Measurements from ENCODE around the gene WNT10A.

Gene WNT10A

GRCh38 chr2:218869064-218869463 lies 11.6 kb upstream of the WNT10A start:
- H3K36me3 ChIP-seq (ENCODE audit: insufficient read depth, low read length), result no peaks in the 10 kb centered on the region
- H2AFZ ChIP-seq (ENCODE audit: low read length, unreplicated experiment), result no peak overlapping the region
- no peaks in the 10 kb centered on the region for H3K79me2 ChIP-seq (ENCODE audit: control insufficient read depth, insufficient read depth, low read length, unreplicated experiment)
- H3K4me1 ChIP-seq (ENCODE audit: control insufficient read depth, insufficient read depth, low read length, unreplicated experiment), result no peaks in the 10 kb centered on the region
- H3K27me3 ChIP-seq (ENCODE audit: insufficient read depth, low read length), result peaks cover 73% of the 10 kb centered on the region
- no peak overlapping the region for H3K27ac ChIP-seq (ENCODE audit: low read depth, low read length)
- no peak overlapping the region for H3K4me3 ChIP-seq (ENCODE audit: low read depth, low read length)

DNA sequence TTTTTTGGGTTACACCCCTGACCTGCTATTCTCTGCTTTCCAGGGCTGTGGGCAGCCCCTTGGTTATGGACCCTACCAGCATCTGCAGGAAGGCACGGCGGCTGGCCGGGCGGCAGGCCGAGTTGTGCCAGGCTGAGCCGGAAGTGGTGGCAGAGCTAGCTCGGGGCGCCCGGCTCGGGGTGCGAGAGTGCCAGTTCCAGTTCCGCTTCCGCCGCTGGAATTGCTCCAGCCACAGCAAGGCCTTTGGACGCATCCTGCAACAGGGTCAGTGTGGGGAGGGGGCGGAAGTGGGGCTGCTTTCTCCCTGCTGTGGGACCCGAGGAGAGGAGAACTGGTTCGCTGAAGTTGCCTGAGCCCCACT lies 9.7 kb upstream of the WNT10A start:
- Histone ChIP-seq H3K79me2 (ENCODE audit: control insufficient read depth, insufficient read depth, low read length, unreplicated experiment) (no peaks in the 10 kb centered on the region), H3K4me3 (ENCODE audit: low read depth, low read length) (peak overlapping the region; percentile 32; the same call in 1 of the 2 replicates), H3K4me1 (ENCODE audit: control insufficient read depth, insufficient read depth, low read length, unreplicated experiment) (no peaks in the 10 kb centered on the region), H3K27me3 (ENCODE audit: insufficient read depth, low read length) (peaks cover 90% of the 10 kb centered on the region), H3K27ac (ENCODE audit: low read depth, low read length) (no peak overlapping the region), H3K36me3 (ENCODE audit: insufficient read depth, low read length) (no peaks in the 10 kb centered on the region), H2AFZ (ENCODE audit: low read length, unreplicated experiment) (no peak overlapping the region)

DNA sequence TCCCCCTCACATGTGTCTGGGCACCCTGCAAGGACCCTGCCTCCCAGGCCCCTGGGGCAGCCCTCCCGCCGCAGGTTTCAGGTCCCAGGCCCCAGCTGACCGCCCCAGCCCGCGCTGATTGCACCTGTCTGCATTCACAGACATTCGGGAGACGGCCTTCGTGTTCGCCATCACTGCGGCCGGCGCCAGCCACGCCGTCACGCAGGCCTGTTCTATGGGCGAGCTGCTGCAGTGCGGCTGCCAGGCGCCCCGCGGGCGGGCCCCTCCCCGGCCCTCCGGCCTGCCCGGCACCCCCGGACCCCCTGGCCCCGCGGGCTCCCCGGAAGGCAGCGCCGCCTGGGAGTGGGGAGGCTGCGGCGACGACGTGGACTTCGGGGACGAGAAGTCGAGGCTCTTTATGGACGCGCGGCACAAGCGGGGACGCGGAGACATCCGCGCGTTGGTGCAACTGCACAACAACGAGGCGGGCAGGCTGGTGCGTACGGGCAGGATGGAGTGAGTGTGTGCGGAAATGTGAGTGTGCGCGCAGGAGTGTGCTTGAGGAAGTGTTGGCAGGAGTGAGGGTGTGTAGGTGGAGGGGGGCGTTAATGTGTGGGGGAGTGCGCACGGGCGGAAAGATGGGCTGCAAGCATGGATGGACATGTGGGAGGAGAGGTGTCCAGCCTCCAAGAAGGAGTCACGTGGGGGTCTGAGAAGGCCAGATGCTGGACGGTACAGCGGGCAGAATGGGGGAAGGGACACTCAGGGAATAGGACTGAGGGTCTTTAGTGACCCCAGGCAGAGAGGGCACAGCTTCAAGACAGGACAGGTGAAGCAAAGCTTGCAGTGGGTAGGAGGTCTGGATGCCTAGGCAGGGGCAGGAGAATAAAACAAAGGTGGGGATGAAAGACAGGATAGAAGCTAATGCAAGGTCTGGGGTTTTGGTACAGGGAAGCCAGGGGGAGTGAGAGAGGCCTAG lies 9.0 kb upstream of the WNT10A start:
- Histone ChIP-seq H3K27me3 (ENCODE audit: insufficient read depth, low read length) (peaks cover 96% of the 10 kb centered on the region), H3K79me2 (ENCODE audit: control insufficient read depth, insufficient read depth, low read length, unreplicated experiment) (no peaks in the 10 kb centered on the region), H3K27ac (ENCODE audit: low read depth, low read length) (no peak overlapping the region), H3K4me3 (ENCODE audit: low read depth, low read length) (peak overlapping the region; percentile 32; the same call in 1 of the 2 replicates), H2AFZ (ENCODE audit: low read length, unreplicated experiment) (no peak overlapping the region), H3K36me3 (ENCODE audit: insufficient read depth, low read length) (no peaks in the 10 kb centered on the region), H3K4me1 (ENCODE audit: control insufficient read depth, insufficient read depth, low read length, unreplicated experiment) (no peaks in the 10 kb centered on the region)

- H3K4me3 ChIP-seq (ENCODE audit: low read depth, low read length), result no peak overlapping the region
- no peak overlapping the region for H3K27ac ChIP-seq (ENCODE audit: low read depth, low read length)
- H3K36me3 ChIP-seq (ENCODE audit: insufficient read depth, low read length), result no peaks in the 10 kb centered on the region
- H3K27me3 ChIP-seq (ENCODE audit: insufficient read depth, low read length), result peaks cover 88% of the 10 kb centered on the region
- H3K4me1 ChIP-seq (ENCODE audit: control insufficient read depth, insufficient read depth, low read length, unreplicated experiment), result no peaks in the 10 kb centered on the region
- no peaks in the 10 kb centered on the region for H3K79me2 ChIP-seq (ENCODE audit: control insufficient read depth, insufficient read depth, low read length, unreplicated experiment)
- H2AFZ ChIP-seq (ENCODE audit: low read length, unreplicated experiment), result no peak overlapping the region
These were observed 7.8 kb upstream of the WNT10A start for GRCh38 chr2:218872645-218873358.

DNA sequence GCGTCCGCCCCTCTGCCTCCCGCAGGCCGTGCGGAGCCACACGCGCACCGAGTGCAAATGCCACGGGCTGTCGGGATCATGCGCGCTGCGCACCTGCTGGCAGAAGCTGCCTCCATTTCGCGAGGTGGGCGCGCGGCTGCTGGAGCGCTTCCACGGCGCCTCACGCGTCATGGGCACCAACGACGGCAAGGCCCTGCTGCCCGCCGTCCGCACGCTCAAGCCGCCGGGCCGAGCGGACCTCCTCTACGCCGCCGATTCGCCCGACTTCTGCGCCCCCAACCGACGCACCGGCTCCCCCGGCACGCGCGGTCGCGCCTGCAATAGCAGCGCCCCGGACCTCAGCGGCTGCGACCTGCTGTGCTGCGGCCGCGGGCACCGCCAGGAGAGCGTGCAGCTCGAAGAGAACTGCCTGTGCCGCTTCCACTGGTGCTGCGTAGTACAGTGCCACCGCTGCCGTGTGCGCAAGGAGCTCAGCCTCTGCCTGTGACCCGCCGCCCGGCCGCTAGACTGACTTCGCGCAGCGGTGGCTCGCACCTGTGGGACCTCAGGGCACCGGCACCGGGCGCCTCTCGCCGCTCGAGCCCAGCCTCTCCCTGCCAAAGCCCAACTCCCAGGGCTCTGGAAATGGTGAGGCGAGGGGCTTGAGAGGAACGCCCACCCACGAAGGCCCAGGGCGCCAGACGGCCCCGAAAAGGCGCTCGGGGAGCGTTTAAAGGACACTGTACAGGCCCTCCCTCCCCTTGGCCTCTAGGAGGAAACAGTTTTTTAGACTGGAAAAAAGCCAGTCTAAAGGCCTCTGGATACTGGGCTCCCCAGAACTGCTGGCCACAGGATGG lies 7.1 kb upstream of the WNT10A start:
- Histone ChIP-seq H3K27ac (ENCODE audit: low read depth, low read length) (no peak overlapping the region), H2AFZ (ENCODE audit: low read length, unreplicated experiment) (no peak overlapping the region), H3K36me3 (ENCODE audit: insufficient read depth, low read length) (no peaks in the 10 kb centered on the region), H3K4me3 (ENCODE audit: low read depth, low read length) (no peak overlapping the region), H3K27me3 (ENCODE audit: insufficient read depth, low read length) (peaks cover 89% of the 10 kb centered on the region), H3K79me2 (ENCODE audit: control insufficient read depth, insufficient read depth, low read length, unreplicated experiment) (no peaks in the 10 kb centered on the region), H3K4me1 (ENCODE audit: control insufficient read depth, insufficient read depth, low read length, unreplicated experiment) (no peaks in the 10 kb centered on the region)

GRCh38 chr2:218875692-218876246 lies 4.9 kb upstream of the WNT10A start:
- Histone ChIP-seq H3K79me2 (ENCODE audit: control insufficient read depth, insufficient read depth, low read length, unreplicated experiment) (no peaks in the 10 kb centered on the region), H2AFZ (ENCODE audit: low read length, unreplicated experiment) (no peak overlapping the region), H3K4me3 (ENCODE audit: low read depth, low read length) (no peak overlapping the region), H3K27me3 (ENCODE audit: insufficient read depth, low read length) (peaks cover 88% of the 10 kb centered on the region), H3K36me3 (ENCODE audit: insufficient read depth, low read length) (no peaks in the 10 kb centered on the region), H3K4me1 (ENCODE audit: control insufficient read depth, insufficient read depth, low read length, unreplicated experiment) (no peaks in the 10 kb centered on the region), H3K27ac (ENCODE audit: low read depth, low read length) (no peak overlapping the region)

GRCh38 chr2:218876562-218877219 lies 4.0 kb upstream of the WNT10A start:
- no peak overlapping the region for H3K27ac ChIP-seq (ENCODE audit: low read depth, low read length)
- H3K79me2 ChIP-seq (ENCODE audit: control insufficient read depth, insufficient read depth, low read length, unreplicated experiment), result no peaks in the 10 kb centered on the region
- no peak overlapping the region for H3K4me3 ChIP-seq (ENCODE audit: low read depth, low read length)
- H3K4me1 ChIP-seq (ENCODE audit: control insufficient read depth, insufficient read depth, low read length, unreplicated experiment), result no peaks in the 10 kb centered on the region
- no peaks in the 10 kb centered on the region for H3K36me3 ChIP-seq (ENCODE audit: insufficient read depth, low read length)
- peaks cover 88% of the 10 kb centered on the region for H3K27me3 ChIP-seq (ENCODE audit: insufficient read depth, low read length)
- H2AFZ ChIP-seq (ENCODE audit: low read length, unreplicated experiment), result no peak overlapping the region

- no peak overlapping the region for H3K27ac ChIP-seq (ENCODE audit: low read depth, low read length)
- H3K4me3 ChIP-seq (ENCODE audit: low read depth, low read length), result no peak overlapping the region
- H3K27me3 ChIP-seq (ENCODE audit: insufficient read depth, low read length), result peaks cover 88% of the 10 kb centered on the region
- H3K36me3 ChIP-seq (ENCODE audit: insufficient read depth, low read length), result no peaks in the 10 kb centered on the region
- no peaks in the 10 kb centered on the region for H3K4me1 ChIP-seq (ENCODE audit: control insufficient read depth, insufficient read depth, low read length, unreplicated experiment)
- H3K79me2 ChIP-seq (ENCODE audit: control insufficient read depth, insufficient read depth, low read length, unreplicated experiment), result no peaks in the 10 kb centered on the region
- no peak overlapping the region for H2AFZ ChIP-seq (ENCODE audit: low read length, unreplicated experiment)
These were observed 3.3 kb upstream of the WNT10A start for GRCh38 chr2:218877331-218877730.

DNA sequence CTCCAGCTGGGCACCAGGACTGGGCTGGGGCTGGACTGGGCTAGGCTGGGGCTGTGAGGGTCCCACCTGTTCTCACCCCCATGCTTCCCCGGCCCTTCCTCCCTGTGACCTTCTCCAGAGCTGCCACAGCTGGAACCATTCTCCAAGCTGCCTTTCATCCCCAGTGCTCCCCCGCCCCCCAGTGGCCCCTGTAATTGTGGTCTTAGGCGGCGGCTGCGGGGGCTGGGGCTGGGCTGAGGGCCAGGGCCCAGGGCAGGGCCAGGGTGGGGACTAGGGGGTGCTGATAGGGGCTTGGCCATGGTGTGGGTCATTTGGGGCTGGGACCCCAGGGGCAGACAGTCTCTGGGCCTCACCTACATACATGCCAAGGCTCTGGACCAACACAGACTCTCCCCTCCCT lies 2.8 kb upstream of the WNT10A start:
- Histone ChIP-seq H3K27me3 (ENCODE audit: insufficient read depth, low read length) (peaks cover 88% of the 10 kb centered on the region), H2AFZ (ENCODE audit: low read length, unreplicated experiment) (no peak overlapping the region), H3K36me3 (ENCODE audit: insufficient read depth, low read length) (no peaks in the 10 kb centered on the region), H3K4me1 (ENCODE audit: control insufficient read depth, insufficient read depth, low read length, unreplicated experiment) (no peaks in the 10 kb centered on the region), H3K27ac (ENCODE audit: low read depth, low read length) (no peak overlapping the region), H3K4me3 (ENCODE audit: low read depth, low read length) (no peak overlapping the region), H3K79me2 (ENCODE audit: control insufficient read depth, insufficient read depth, low read length, unreplicated experiment) (no peaks in the 10 kb centered on the region)

DNA sequence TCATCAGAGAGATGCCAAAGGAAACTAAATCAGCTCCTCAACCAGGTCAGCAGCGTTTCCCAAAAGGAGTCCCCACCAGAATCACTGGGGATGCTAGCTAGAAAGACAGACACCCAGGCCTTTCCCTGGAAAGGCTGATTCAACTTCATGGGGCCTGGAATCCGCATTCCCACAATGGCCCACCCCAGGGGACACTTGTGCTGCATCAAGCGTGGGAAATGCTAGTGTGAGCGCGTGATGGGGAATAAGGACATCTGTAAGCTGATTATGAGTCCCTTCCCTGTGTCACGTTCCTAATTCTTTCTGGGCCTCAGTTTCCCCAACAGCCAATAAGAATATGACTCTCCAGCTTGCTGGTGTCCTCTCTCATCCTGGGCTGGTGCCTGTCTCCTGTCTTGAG lies 2.2 kb upstream of the WNT10A start:
- peaks cover 86% of the 10 kb centered on the region for H3K27me3 ChIP-seq (ENCODE audit: insufficient read depth, low read length)
- no peaks in the 10 kb centered on the region for H3K4me1 ChIP-seq (ENCODE audit: control insufficient read depth, insufficient read depth, low read length, unreplicated experiment)
- no peak overlapping the region for H2AFZ ChIP-seq (ENCODE audit: low read length, unreplicated experiment)
- H3K4me3 ChIP-seq (ENCODE audit: low read depth, low read length), result no peak overlapping the region
- no peaks in the 10 kb centered on the region for H3K79me2 ChIP-seq (ENCODE audit: control insufficient read depth, insufficient read depth, low read length, unreplicated experiment)
- no peaks in the 10 kb centered on the region for H3K36me3 ChIP-seq (ENCODE audit: insufficient read depth, low read length)
- no peak overlapping the region for H3K27ac ChIP-seq (ENCODE audit: low read depth, low read length)

All from ACC112 (cell line).